Ectodermal cell (in vitro differentiated cells): Measurements from ENCODE around the gene EMC9.
A peak's percentile ranks its signal among the peaks of the same experiment; 100 is the strongest.

ENCODE experiments used
- H3K27ac ChIP-seq: 2 replicates; pipeline ENCODE4 v1.7.0; 2013; ENCODE audit warnings: mild to moderate bottlenecking, low read depth, low read length; ENCODE audit not compliant: insufficient read depth, poor library complexity, severe bottlenecking
- H3K27me3 ChIP-seq: 2 replicates; pipeline ENCODE4 v1.7.0; 2013; ENCODE audit warnings: mild to moderate bottlenecking, low read length; ENCODE audit not compliant: insufficient read depth, control insufficient read depth, poor library complexity, severe bottlenecking
- H3K36me3 ChIP-seq: one replicate; pipeline ENCODE4 v1.7.0; 2013; ENCODE audit warnings: low read length; ENCODE audit not compliant: control insufficient read depth, insufficient read depth
- H3K4me1 ChIP-seq: one replicate; pipeline ENCODE4 v1.7.0; 2013; ENCODE audit warnings: low read length; ENCODE audit not compliant: control insufficient read depth, insufficient read depth
- H3K4me3 ChIP-seq: 2 replicates; pipeline ENCODE4 v1.7.0; 2013; ENCODE audit warnings: low read depth, low read length, control low read depth; ENCODE audit not compliant: insufficient read depth
- H3K9me3 ChIP-seq: 2 replicates; pipeline ENCODE4 v1.7.0; 2013; ENCODE audit warnings: mild to moderate bottlenecking, low read length, moderate library complexity; ENCODE audit not compliant: control insufficient read depth
- WGBS, 2 experiments: methylation state at CpG; one replicate each; pipeline ENCODE4 v1.1.7; 2013; ENCODE audit warnings: missing lambda C conversion rate in 2 of 2; 5-methylcytosine and 5-hydroxymethylcytosine counted together

EMC9 gene

DNA sequence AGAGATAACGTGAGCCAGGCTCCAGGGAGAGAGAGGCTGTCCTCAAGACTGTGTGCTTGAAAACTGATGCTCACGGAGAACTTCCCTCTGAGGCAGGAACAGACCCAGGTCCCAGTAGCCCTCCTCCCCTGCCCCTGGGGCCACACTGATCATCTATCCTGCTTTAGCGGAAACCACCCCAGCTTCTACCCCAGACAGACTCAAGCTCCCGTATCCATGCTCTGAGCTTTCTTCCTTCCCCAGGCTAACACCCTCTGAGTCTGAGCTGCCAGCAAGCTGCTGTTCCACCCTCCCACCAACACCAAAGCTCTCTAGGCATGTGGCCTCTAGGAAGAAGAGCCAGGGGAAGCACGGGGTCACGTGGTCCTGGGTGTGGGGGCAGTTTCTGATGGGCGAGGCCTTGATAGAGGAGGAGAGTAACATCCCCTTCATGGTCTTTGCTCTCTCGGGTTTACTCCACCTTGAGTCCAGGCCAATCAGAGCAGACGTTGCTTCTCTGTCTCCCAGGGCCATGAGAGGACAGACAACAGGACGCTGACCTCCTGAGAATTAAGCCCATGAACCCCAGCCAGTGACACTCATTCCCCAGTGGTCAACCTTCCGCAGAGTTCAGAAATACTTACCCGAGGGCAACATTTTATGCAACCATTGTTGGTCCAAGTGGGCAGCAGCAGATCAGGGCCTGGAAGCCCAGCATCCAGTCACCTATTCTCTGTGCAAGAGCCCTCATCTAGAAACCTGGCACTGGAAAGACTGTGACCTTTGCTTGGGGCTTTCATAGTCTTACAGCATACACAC, 45.9 kb downstream of the EMC9 start:
- peak overlapping the region; percentile 72 for H3K4me3 ChIP-seq
- peaks cover 3% of the 10 kb centered on the region for H3K27me3 ChIP-seq
- H3K4me1 ChIP-seq: peaks cover 8% of the 10 kb centered on the region
- H3K36me3 ChIP-seq: no peaks in the 10 kb centered on the region
- 53 to 55% methylated on average over 12 of the region's 12 CpGs for WGBS, 2 experiments
- H3K9me3 ChIP-seq: no peaks in the 10 kb centered on the region
- H3K27ac ChIP-seq: no peak overlapping the region

DNA sequence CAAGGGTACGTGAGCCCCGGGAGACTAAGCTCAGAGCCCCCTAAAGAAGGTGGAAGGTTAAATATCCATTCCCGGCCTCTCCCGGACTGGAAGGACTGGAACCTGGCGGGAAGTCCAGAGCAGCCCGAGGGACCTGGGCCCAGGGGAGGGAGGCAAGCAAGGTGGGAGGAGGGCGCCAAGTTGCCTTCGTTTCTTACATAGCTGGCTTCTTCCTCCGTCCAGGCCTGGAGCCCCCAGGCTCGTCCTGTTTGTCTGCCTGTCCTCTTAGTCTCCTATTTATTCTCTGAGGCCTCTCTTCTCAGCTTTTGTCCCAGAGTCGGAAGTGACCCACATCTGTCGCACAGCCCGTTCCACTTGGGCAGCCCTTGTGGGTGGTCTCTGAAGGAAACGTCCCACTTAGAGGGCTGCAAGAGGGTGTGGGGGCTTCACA, 46.5 kb downstream of the EMC9 start:
- WGBS, 2 experiments: 11 to 12% methylated on average over 14 of the region's 14 CpGs
- no peak overlapping the region for H3K27ac ChIP-seq
- H3K4me1 ChIP-seq: peaks cover 8% of the 10 kb centered on the region
- H3K27me3 ChIP-seq: peaks cover 3% of the 10 kb centered on the region
- H3K4me3 ChIP-seq: peak overlapping the region; percentile 72
- H3K36me3 ChIP-seq: no peaks in the 10 kb centered on the region
- H3K9me3 ChIP-seq: no peaks in the 10 kb centered on the region

DNA sequence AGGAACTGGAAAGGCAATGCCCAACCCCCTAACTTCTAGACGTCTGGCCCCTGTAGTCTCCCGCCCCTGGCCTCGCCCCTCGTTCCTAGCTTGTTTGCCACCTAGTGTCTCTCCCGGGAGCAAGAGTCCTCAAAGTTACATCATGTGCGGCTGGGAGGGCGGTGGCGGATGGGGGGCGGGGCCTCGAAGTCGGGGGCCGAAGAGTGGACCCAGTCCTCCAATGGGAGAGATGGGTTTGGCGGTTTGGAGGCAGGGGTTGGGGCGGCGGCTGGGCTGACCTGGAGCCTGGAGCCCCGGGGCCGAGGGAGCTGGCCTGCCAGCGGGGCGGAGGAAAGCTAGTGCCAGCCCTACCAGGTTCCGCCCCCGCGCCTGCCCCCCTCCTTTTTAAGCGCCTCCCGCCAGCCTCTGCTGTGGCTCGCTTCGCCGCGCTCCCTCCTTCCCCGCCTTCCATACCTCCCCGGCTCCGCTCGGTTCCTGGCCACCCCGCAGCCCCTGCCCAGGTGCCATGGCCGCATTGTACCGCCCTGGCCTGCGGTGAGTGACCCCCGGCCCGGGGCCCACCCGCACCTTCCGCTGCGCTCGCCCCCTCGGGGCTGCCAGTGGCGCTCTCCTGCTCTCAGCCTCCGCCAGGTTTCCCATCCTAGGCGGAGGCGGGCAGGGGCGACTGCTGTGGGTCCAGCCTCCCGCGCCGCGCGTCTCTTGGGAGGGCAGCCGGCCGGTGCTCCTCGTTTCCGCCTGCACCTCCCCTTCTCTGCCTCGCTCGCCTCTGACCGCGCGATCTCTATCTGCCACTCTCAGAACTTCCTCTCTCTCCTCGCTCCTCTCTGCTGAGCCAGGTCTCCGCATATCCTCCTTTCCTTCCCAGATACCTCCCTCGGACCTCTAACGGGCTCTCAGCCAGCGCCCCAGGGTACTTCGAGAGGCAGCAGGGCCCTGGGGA, 47.2 kb downstream of the EMC9 start, which contains the start of gene PCK2:
Gene PCK2 (plus strand): TSS at position 411 of the 940 bp plus-strand sequence. CDS start 95 bp downstream, at position 506.
- no peaks in the 10 kb centered on the region for H3K36me3 ChIP-seq
- peaks cover 3% of the 10 kb centered on the region for H3K27me3 ChIP-seq
- peak within 1 kb of the TSS; percentile 60 for H3K27ac ChIP-seq
- H3K4me1 ChIP-seq: peaks cover 8% of the 10 kb centered on the region
- WGBS, 2 experiments: 1% methylated on average over 68 of the region's 68 CpGs
- peak within 1 kb of the TSS; percentile 72 for H3K4me3 ChIP-seq
- no peaks in the 10 kb centered on the region for H3K9me3 ChIP-seq

DNA sequence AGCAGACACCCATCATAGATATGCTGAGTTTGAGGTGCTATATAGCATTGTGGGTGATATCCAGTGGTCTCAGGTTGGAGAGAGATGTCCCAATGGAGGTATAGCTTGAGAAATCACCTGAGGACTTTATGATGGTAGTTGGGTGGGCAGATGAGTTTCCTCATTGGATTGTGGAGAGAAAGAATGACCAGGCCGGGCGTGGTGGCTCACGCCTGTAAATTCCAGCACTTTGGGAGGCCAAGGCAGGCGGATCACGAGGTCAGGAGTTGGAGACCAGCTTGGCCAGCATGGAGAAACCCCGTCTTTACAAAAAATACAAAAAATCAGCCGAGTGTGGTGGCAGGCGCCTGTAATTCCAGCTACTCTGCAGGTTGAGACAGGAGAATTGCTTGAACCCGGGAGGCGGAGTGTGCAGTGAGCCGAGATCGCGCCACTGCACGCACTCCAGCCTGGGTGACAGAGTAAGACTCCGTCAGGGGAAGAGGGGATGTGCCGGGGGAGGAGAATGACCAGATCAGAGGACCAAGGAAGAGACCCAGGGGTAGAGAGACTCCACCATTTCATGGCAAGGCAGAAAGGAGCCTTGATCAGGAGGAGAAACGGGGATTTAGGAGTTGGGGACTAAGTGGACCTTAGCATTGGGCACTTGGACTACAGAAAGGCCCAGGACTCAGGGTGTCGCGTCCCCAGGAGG, 48.0 kb downstream of the EMC9 start:
- Histone ChIP-seq H3K4me1 (peaks cover 8% of the 10 kb centered on the region), H3K4me3 (peak overlapping the region; percentile 72), H3K36me3 (no peaks in the 10 kb centered on the region), H3K9me3 (no peaks in the 10 kb centered on the region), H3K27ac (peak overlapping the region; percentile 60), H3K27me3 (peaks cover 3% of the 10 kb centered on the region)
- 81 to 83% methylated on average over 19 of the region's 19 CpGs for WGBS, 2 experiments

DNA sequence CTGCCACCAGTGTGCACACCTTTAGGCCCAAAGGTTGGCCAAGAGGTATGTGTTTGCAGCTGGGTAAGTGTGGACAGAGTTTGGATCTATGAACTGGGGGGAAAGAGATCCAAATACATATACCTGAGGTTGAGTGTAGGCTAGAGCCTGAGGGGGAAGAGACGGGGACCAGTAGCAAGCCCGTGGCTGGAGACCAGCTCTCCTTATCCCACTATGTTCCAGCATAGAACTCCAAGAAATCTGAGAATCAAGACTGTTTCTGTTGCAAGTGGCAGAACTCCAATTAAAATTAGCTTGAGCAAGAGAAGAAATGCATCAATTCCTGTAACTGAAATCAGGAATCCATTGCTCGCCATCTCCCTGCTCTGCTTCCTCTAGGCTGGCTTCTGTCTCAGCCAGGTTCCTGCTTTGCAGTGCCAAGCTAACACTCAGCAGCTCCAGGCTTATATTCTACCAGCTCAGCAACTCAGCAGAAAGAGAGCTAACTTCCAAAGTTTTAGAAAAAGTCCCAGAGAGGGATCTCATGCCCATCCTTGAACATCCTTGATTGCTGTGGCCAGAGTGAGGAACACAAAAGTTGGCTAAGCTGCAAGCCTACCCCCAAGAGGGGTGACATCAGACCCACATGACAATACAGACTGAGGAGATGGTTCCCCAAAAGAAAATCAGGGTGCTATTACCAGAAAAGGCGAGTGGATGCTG, 48.7 kb downstream of the EMC9 start:
- Histone ChIP-seq H3K4me3 (no peak overlapping the region), H3K36me3 (no peaks in the 10 kb centered on the region), H3K27ac (no peak overlapping the region), H3K27me3 (peaks cover 3% of the 10 kb centered on the region), H3K4me1 (peaks cover 8% of the 10 kb centered on the region), H3K9me3 (no peaks in the 10 kb centered on the region)
- 92 to 95% methylated on average over 4 of the region's 4 CpGs for WGBS, 2 experiments

DNA sequence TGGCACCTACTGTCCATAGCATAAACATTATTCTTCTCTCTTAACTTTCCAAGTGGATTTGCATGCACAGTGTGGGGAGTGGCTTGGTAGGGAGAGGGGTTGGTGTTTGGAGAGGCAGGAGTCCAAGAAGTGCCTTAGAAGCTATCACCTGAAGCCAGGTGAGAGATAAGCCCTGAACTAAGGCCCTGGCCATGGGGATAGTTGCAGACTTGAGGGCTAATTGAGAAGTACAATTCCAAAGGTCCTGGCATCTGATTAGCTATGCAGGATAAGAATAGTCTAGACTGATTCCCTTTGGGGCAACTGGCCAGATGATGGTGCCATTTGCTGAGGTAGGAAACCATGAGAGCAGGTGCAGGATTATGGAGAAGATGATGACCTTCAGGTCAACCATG, 49.3 kb downstream of the EMC9 start:
- Histone ChIP-seq H3K27me3 (peaks cover 3% of the 10 kb centered on the region), H3K27ac (no peak overlapping the region), H3K9me3 (no peaks in the 10 kb centered on the region), H3K4me1 (peaks cover 8% of the 10 kb centered on the region), H3K4me3 (no peak overlapping the region), H3K36me3 (no peaks in the 10 kb centered on the region)

DNA sequence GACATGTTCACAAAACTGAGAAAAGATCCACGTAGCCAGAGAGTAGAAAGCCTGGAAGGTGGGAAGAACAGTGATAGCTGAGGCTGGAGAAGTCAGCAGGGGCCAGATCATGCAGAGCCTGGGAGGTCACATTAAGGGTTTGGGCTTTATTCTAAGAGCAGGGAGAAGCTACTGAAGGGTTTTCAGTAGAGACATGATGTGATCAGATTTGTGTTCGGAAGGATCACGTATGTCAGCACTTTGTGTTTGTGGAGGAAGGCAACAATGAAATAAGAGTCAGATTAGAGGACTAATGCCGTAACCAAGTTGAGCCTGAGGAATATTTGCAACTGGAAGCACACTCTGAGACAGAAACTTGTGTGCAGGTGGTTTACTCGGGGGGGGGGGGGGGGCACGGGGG, 51.5 kb downstream of the EMC9 start:
- H3K9me3 ChIP-seq: no peaks in the 10 kb centered on the region
- peaks cover 2% of the 10 kb centered on the region for H3K4me1 ChIP-seq
- no peaks in the 10 kb centered on the region for H3K36me3 ChIP-seq
- WGBS, 2 experiments: 90 to 93% methylated on average over 5 to 6 of the region's 6 CpGs
- no peak overlapping the region for H3K27ac ChIP-seq
- peaks cover 3% of the 10 kb centered on the region for H3K27me3 ChIP-seq
- H3K4me3 ChIP-seq: no peak overlapping the region
